ENCODE results near the gene CDC14C. TPM values are rescaled to one million over a fixed set of nuclear protein-coding genes. Genes with fewer than 3 reads are reported as not detected.
"Not testable (repeated sequence)": the region's sequence is repeated elsewhere in the genome, so short reads cannot be mapped to it uniquely, and the experiment has no call there.

CDC14C gene
- total RNA-seq = not detected
- long read RNA-seq = 0 reads

GRCh38 chr7:48924433-48924832, at the start of gene CDC14C:
TSS of gene CDC14C (plus strand) at chr7:48924547. CDS start at chr7:48924673, 126 bp downstream.
- no peak for DNase-seq (ENCODE audit: low spot score)

- no peak for DNase-seq (ENCODE audit: low spot score)
Measured at GRCh38 chr7:48875045-48875916, 49.1 kb upstream of the CDC14C start.

GRCh38 chr7:48876087-48876486, 48.3 kb upstream of the CDC14C start:
- no peak for DNase-seq (ENCODE audit: low spot score)

GRCh38 chr7:48880851-48881250, 43.5 kb upstream of the CDC14C start:
- DNase-seq (ENCODE audit: low spot score) = no peak

- no peak for DNase-seq (ENCODE audit: low spot score)
Measured at GRCh38 chr7:48887500-48887899, 36.8 kb upstream of the CDC14C start.

- no peak for DNase-seq (ENCODE audit: low spot score)
Measured at GRCh38 chr7:48894574-48894973, 29.8 kb upstream of the CDC14C start.

GRCh38 chr7:48899932-48900331, 24.4 kb upstream of the CDC14C start:
- no peak for DNase-seq (ENCODE audit: low spot score)

GRCh38 chr7:48901966-48902365, 22.4 kb upstream of the CDC14C start:
- DNase-seq (ENCODE audit: low spot score) = no peak

GRCh38 chr7:48904975-48905374, 19.4 kb upstream of the CDC14C start:
- no peak for DNase-seq (ENCODE audit: low spot score)

GRCh38 chr7:48905686-48906085, 18.7 kb upstream of the CDC14C start:
- not testable (repeated sequence) for DNase-seq (ENCODE audit: low spot score)

- DNase-seq (ENCODE audit: low spot score) = not testable (repeated sequence)
Measured at GRCh38 chr7:48909887-48910286, 14.5 kb upstream of the CDC14C start.

GRCh38 chr7:48931481-48931880, 7.1 kb downstream of the CDC14C start:
- DNase-seq (ENCODE audit: low spot score) = no peak

GRCh38 chr7:48932126-48932910, 8.0 kb downstream of the CDC14C start:
- DNase-seq (ENCODE audit: low spot score) = no peak

- DNase-seq (ENCODE audit: low spot score) = no peak
Measured at GRCh38 chr7:48933549-48934085, 9.3 kb downstream of the CDC14C start.

GRCh38 chr7:48938539-48939295, 14.4 kb downstream of the CDC14C start:
- DNase-seq (ENCODE audit: low spot score) = no peak

GRCh38 chr7:48943279-48943990, 19.1 kb downstream of the CDC14C start:
- no peak for DNase-seq (ENCODE audit: low spot score)

GRCh38 chr7:48955916-48956315, 31.6 kb downstream of the CDC14C start:
- DNase-seq (ENCODE audit: low spot score) = no peak

GRCh38 chr7:48959676-48960075, 35.3 kb downstream of the CDC14C start:
- DNase-seq (ENCODE audit: low spot score) = no peak

- no peak for DNase-seq (ENCODE audit: low spot score)
Measured at GRCh38 chr7:48962821-48963505, 38.6 kb downstream of the CDC14C start.

- DNase-seq (ENCODE audit: low spot score) = no peak
Measured at GRCh38 chr7:48964074-48964473, 39.7 kb downstream of the CDC14C start.
